ENCODE data around the gene CUEDC1.
A peak's percentile ranks its signal among the peaks of the same experiment; 100 is the strongest.

The CUEDC1 gene

GRCh38 chr17:57985675-57985974 is 30.4 kb upstream of the CUEDC1 start:
- H3K27me3 ChIP-seq (ENCODE audit: control insufficient read depth in 5 of 5, insufficient read depth in 4 of 5, low read length in 5 of 5), result no peaks in the 10 kb centered on the region
- peaks cover 2 to 63% (median 57%) of the 10 kb centered on the region in 5 donors for H3K4me1 ChIP-seq (ENCODE audit: control insufficient read depth in 5 of 5, insufficient read depth in 5 of 5, low read length in 5 of 5)
- H3K27ac ChIP-seq (ENCODE audit: low read depth, low read length), result peak overlapping the region; percentile 14
- peak overlapping the region in 1 of 5 donors; percentile 21 for H3K9ac ChIP-seq (ENCODE audit: low read length in 5 of 5)
- H3K36me3 ChIP-seq (ENCODE audit: control insufficient read depth in 5 of 5, insufficient read depth in 5 of 5, low read length in 5 of 5), result peaks cover 10 to 17% (median 13%) of the 10 kb centered on the region in 5 donors
- no peak overlapping the region for H3K4me3 ChIP-seq (ENCODE audit: low read depth in 1 of 5, low read length in 5 of 5)
- H3K9me3 ChIP-seq (ENCODE audit: control insufficient read depth in 5 of 5, low read length in 5 of 5), result no peaks in the 10 kb centered on the region

- Histone ChIP-seq H3K27me3 (ENCODE audit: control insufficient read depth in 5 of 5, insufficient read depth in 4 of 5, low read length in 5 of 5) (no peaks in the 10 kb centered on the region), H3K9ac (ENCODE audit: low read length in 5 of 5) (peak overlapping the region in 2 of 5 donors; percentile 21 to 45), H3K36me3 (ENCODE audit: control insufficient read depth in 5 of 5, insufficient read depth in 5 of 5, low read length in 5 of 5) (peaks cover 15 to 21% (median 18%) of the 10 kb centered on the region in 5 donors), H3K9me3 (ENCODE audit: control insufficient read depth in 5 of 5, low read length in 5 of 5) (no peaks in the 10 kb centered on the region), H3K4me3 (ENCODE audit: low read depth in 1 of 5, low read length in 5 of 5) (no peak overlapping the region), H3K27ac (ENCODE audit: low read depth, low read length) (peak overlapping the region; percentile 14), H3K4me1 (ENCODE audit: control insufficient read depth in 5 of 5, insufficient read depth in 5 of 5, low read length in 5 of 5) (peaks cover 2 to 62% (median 57%) of the 10 kb centered on the region in 5 donors)
Measured at GRCh38 chr17:57984936-57985674, 29.9 kb upstream of the CUEDC1 start.

- H3K27ac ChIP-seq (ENCODE audit: low read depth, low read length), result no peak overlapping the region
- H3K9me3 ChIP-seq (ENCODE audit: control insufficient read depth in 5 of 5, low read length in 5 of 5), result no peaks in the 10 kb centered on the region
- no peak overlapping the region for H3K4me3 ChIP-seq (ENCODE audit: low read depth in 1 of 5, low read length in 5 of 5)
- peaks cover 2 to 57% (median 54%) of the 10 kb centered on the region in 5 donors for H3K4me1 ChIP-seq (ENCODE audit: control insufficient read depth in 5 of 5, insufficient read depth in 5 of 5, low read length in 5 of 5)
- no peak overlapping the region for H3K9ac ChIP-seq (ENCODE audit: low read length in 5 of 5)
- H3K27me3 ChIP-seq (ENCODE audit: control insufficient read depth in 5 of 5, insufficient read depth in 4 of 5, low read length in 5 of 5), result no peaks in the 10 kb centered on the region
- peaks cover 22 to 28% (median 23%) of the 10 kb centered on the region in 5 donors for H3K36me3 ChIP-seq (ENCODE audit: control insufficient read depth in 5 of 5, insufficient read depth in 5 of 5, low read length in 5 of 5)
Measured at GRCh38 chr17:57984261-57984890, 29.2 kb upstream of the CUEDC1 start.

DNA sequence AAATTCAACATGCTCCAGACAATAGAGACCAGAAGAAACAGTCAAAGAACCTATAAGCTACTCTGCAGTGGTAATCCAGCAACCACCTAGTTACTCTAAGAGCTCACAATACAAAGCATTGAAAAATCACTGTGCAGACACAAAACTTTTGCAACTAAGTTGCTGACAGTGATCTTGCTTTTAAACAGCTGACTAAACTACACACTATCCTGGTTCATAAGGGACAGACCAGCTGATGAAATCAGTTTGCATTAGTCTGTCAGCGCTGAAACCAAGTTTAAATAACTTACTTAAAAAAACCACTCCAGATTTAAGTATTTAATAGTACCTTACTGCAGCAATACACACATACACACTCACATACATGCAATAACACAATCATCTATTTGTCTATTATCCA is 28.2 kb upstream of the CUEDC1 start:
- Histone ChIP-seq H3K9ac (ENCODE audit: low read length in 5 of 5) (no peak overlapping the region), H3K4me3 (ENCODE audit: low read depth in 1 of 5, low read length in 5 of 5) (no peak overlapping the region), H3K4me1 (ENCODE audit: control insufficient read depth in 5 of 5, insufficient read depth in 5 of 5, low read length in 5 of 5) (peaks cover 0 to 51% (median 45%) of the 10 kb centered on the region in 5 donors), H3K27ac (ENCODE audit: low read depth, low read length) (no peak overlapping the region), H3K9me3 (ENCODE audit: control insufficient read depth in 5 of 5, low read length in 5 of 5) (no peaks in the 10 kb centered on the region), H3K36me3 (ENCODE audit: control insufficient read depth in 5 of 5, insufficient read depth in 5 of 5, low read length in 5 of 5) (peaks cover 29 to 37% (median 32%) of the 10 kb centered on the region in 5 donors), H3K27me3 (ENCODE audit: control insufficient read depth in 5 of 5, insufficient read depth in 4 of 5, low read length in 5 of 5) (no peaks in the 10 kb centered on the region)

GRCh38 chr17:57982452-57983170 is 27.4 kb upstream of the CUEDC1 start:
- H3K27ac ChIP-seq (ENCODE audit: low read depth, low read length), result no peak overlapping the region

GRCh38 chr17:57980522-57980921 is 25.3 kb upstream of the CUEDC1 start:
- peaks cover 42 to 64% (median 58%) of the 10 kb centered on the region in 5 donors for H3K36me3 ChIP-seq (ENCODE audit: control insufficient read depth in 5 of 5, insufficient read depth in 5 of 5, low read length in 5 of 5)
- H3K27ac ChIP-seq (ENCODE audit: low read depth, low read length), result no peak overlapping the region
- peaks cover 0 to 40% (median 33%) of the 10 kb centered on the region in 5 donors for H3K4me1 ChIP-seq (ENCODE audit: control insufficient read depth in 5 of 5, insufficient read depth in 5 of 5, low read length in 5 of 5)

More at GRCh38 chr17:57982452-57983170, 27.4 kb upstream of the CUEDC1 start:
- peak overlapping the region in 1 of 5 donors; percentile 13 for H3K4me3 ChIP-seq (ENCODE audit: low read depth in 1 of 5, low read length in 5 of 5)
- H3K27me3 ChIP-seq (ENCODE audit: control insufficient read depth in 5 of 5, insufficient read depth in 4 of 5, low read length in 5 of 5), result no peaks in the 10 kb centered on the region
- no peaks in the 10 kb centered on the region for H3K9me3 ChIP-seq (ENCODE audit: control insufficient read depth in 5 of 5, low read length in 5 of 5)
- no peak overlapping the region for H3K9ac ChIP-seq (ENCODE audit: low read length in 5 of 5)
- peaks cover 32 to 44% (median 39%) of the 10 kb centered on the region in 5 donors for H3K36me3 ChIP-seq (ENCODE audit: control insufficient read depth in 5 of 5, insufficient read depth in 5 of 5, low read length in 5 of 5)
- H3K4me1 ChIP-seq (ENCODE audit: control insufficient read depth in 5 of 5, insufficient read depth in 5 of 5, low read length in 5 of 5), result peaks cover 0 to 50% (median 45%) of the 10 kb centered on the region in 5 donors

DNA sequence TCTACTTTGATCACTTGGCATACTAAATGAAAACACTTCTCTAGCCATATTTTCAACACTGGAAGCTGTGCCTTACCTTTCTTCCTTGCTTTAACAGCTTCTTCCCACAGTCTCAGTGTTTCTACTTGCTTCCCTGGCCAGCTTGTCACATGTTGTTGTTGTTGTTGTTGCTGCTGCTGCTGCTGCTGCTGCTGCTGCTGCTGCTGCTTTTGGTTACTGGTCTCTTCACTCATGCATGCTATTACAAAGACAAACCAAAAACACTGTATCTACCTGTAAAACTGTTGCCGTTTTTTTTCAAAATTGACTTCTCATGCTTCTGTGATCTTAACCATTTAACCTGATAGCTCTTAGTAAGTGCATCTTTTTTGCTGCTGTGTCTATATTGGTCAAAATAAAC is 23.9 kb upstream of the CUEDC1 start:
- no peaks in the 10 kb centered on the region for H3K9me3 ChIP-seq (ENCODE audit: control insufficient read depth in 5 of 5, low read length in 5 of 5)
- H3K27ac ChIP-seq (ENCODE audit: low read depth, low read length), result no peak overlapping the region
- H3K4me1 ChIP-seq (ENCODE audit: control insufficient read depth in 5 of 5, insufficient read depth in 5 of 5, low read length in 5 of 5), result peaks cover 2 to 36% (median 27%) of the 10 kb centered on the region in 5 donors
- H3K27me3 ChIP-seq (ENCODE audit: control insufficient read depth in 5 of 5, insufficient read depth in 4 of 5, low read length in 5 of 5), result no peaks in the 10 kb centered on the region
- no peak overlapping the region for H3K4me3 ChIP-seq (ENCODE audit: low read depth in 1 of 5, low read length in 5 of 5)
- peaks cover 36 to 76% (median 71%) of the 10 kb centered on the region in 5 donors for H3K36me3 ChIP-seq (ENCODE audit: control insufficient read depth in 5 of 5, insufficient read depth in 5 of 5, low read length in 5 of 5)
- no peak overlapping the region for H3K9ac ChIP-seq (ENCODE audit: low read length in 5 of 5)

More at GRCh38 chr17:57980522-57980921, 25.3 kb upstream of the CUEDC1 start:
- Histone ChIP-seq H3K4me3 (ENCODE audit: low read depth in 1 of 5, low read length in 5 of 5) (no peak overlapping the region), H3K27me3 (ENCODE audit: control insufficient read depth in 5 of 5, insufficient read depth in 4 of 5, low read length in 5 of 5) (no peaks in the 10 kb centered on the region), H3K9me3 (ENCODE audit: control insufficient read depth in 5 of 5, low read length in 5 of 5) (no peaks in the 10 kb centered on the region), H3K9ac (ENCODE audit: low read length in 5 of 5) (no peak overlapping the region)

DNA sequence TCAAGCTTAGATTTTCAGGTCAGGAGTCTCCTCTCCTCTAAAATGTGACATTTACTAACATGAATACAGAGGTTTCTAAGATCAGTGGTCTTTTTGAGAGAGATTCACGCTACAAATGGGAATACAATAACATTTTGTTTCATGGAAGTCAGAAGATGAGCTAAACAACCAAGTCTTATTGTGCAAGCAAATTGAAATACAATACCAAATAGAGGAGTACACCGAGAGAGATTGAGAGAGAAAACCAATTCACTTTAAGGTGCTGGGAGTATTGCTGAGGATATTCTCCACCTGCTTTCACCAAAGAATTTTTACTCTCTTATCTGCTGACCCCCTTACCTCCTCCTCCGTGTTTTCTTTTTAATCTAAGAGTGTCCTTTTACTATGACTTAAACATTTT is 21.4 kb upstream of the CUEDC1 start:
- no peak overlapping the region for H3K9ac ChIP-seq (ENCODE audit: low read length in 5 of 5)
- H3K36me3 ChIP-seq (ENCODE audit: control insufficient read depth in 5 of 5, insufficient read depth in 5 of 5, low read length in 5 of 5), result peaks cover 39 to 83% (median 72%) of the 10 kb centered on the region in 5 donors
- H3K27me3 ChIP-seq (ENCODE audit: control insufficient read depth in 5 of 5, insufficient read depth in 4 of 5, low read length in 5 of 5), result no peaks in the 10 kb centered on the region
- H3K27ac ChIP-seq (ENCODE audit: low read depth, low read length), result no peak overlapping the region
- H3K9me3 ChIP-seq (ENCODE audit: control insufficient read depth in 5 of 5, low read length in 5 of 5), result no peaks in the 10 kb centered on the region
- H3K4me1 ChIP-seq (ENCODE audit: control insufficient read depth in 5 of 5, insufficient read depth in 5 of 5, low read length in 5 of 5), result peaks cover 2 to 13% (median 10%) of the 10 kb centered on the region in 5 donors
- no peak overlapping the region for H3K4me3 ChIP-seq (ENCODE audit: low read depth in 1 of 5, low read length in 5 of 5)

GRCh38 chr17:57975044-57975443 is 19.8 kb upstream of the CUEDC1 start:
- no peaks in the 10 kb centered on the region for H3K9me3 ChIP-seq (ENCODE audit: control insufficient read depth in 5 of 5, low read length in 5 of 5)
- H3K36me3 ChIP-seq (ENCODE audit: control insufficient read depth in 5 of 5, insufficient read depth in 5 of 5, low read length in 5 of 5), result peaks cover 29 to 78% (median 67%) of the 10 kb centered on the region in 5 donors
- no peak overlapping the region for H3K4me3 ChIP-seq (ENCODE audit: low read depth in 1 of 5, low read length in 5 of 5)
- peak overlapping the region; percentile 35 for H3K27ac ChIP-seq (ENCODE audit: low read depth, low read length)
- peaks cover 2 to 13% (median 9%) of the 10 kb centered on the region in 5 donors for H3K4me1 ChIP-seq (ENCODE audit: control insufficient read depth in 5 of 5, insufficient read depth in 5 of 5, low read length in 5 of 5)
- H3K9ac ChIP-seq (ENCODE audit: low read length in 5 of 5), result peak overlapping the region in 1 of 5 donors; percentile 10
- no peaks in the 10 kb centered on the region for H3K27me3 ChIP-seq (ENCODE audit: control insufficient read depth in 5 of 5, insufficient read depth in 4 of 5, low read length in 5 of 5)
